Left kidney (tissue), 2 donors: ENCODE data around the gene SCN5A. TPM values are rescaled to one million over a fixed set of nuclear protein-coding genes. Genes with fewer than 3 reads are reported as not detected.

Experiments
- DNase-seq: peaks from one replicate; pipeline ENCODE4 v3.0.0-alpha.2; 2013
- polyA plus RNA-seq: library from polyadenylated mRNA; unstranded; fragments of 120-200 nt; gene quantifications from one replicate; pipeline ENCODE4 v1.2.1, GENCODE V29; 2013; ENCODE audit not compliant: insufficient read length

SCN5A gene
- polyA plus RNA-seq, 1 donor, result 1.4 TPM

DNA sequence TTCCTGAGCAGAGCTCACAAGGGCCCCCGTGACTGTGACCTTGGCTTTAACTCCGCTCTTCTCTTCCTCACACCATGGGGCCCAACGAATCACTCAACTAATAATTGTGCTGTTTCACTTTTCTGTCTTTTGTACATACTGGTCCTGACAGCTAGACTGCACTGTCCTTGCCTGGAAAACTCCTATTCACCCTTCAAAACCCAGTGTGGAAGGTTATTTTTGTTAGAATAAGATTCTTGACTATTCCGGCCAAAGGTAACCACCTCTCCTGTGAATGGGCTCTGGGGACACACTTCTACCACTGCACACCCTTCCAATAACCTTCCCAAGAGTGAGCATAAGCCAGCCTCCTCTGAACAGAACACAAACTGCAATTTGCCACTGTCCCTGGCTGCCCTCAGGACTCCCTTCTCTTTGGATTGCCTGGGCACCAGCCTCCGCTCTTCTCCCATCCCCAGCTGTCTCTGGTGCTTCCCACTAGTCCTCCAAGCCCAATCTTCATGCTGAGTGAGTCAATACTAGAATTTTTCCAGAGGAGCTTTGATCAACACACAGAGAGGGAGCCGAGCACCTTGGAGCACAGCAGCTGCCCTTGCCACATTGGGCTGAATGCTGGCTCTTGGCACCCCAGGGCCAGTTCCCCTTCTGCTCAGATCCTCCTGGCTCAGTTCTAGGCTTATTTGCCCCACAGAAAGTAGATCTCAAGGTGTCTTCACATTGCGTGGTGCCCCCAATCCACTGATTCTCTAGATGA lies 2.1 kb downstream of the SCN5A start:
- no peak for DNase-seq

DNA sequence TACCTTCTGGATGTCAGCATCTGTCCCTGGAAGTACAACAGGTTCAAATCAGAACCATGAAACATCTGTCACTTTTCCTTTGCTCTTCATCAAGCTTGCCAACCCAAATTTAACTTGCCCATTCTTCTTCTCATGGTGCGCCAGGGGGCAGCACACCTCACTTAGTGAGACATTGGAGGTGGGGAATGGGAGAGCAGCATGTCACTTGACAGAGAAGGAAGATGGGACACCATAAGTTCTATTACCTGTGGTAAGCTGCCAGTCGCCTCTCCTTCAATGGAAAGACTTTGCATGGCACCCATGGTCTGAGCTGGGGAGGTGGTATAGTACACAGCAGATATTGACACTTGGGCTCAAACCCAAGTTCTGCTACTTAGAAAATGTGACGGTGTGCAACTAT lies 2.9 kb downstream of the SCN5A start:
- no peak for DNase-seq

DNA sequence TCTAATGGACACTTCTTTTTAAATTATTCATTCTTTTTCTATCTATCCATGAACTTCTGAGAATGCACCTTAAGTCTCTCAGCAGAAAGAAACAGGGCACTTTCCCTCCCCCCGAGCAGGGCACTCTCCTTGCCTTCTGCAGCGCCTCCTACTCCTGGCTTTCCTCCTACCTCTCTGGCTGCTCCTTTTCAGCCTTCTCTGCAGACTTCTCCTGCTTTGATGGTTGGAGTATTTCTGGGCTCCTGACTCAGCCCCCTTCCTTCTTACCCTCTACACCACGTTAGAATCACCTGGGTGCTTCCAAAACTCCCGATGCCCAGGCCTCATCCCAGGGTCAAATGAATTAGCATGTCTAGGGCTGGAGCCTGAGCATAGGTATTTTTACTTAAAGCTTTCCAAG lies 3.4 kb downstream of the SCN5A start:
- no peak for DNase-seq

DNA sequence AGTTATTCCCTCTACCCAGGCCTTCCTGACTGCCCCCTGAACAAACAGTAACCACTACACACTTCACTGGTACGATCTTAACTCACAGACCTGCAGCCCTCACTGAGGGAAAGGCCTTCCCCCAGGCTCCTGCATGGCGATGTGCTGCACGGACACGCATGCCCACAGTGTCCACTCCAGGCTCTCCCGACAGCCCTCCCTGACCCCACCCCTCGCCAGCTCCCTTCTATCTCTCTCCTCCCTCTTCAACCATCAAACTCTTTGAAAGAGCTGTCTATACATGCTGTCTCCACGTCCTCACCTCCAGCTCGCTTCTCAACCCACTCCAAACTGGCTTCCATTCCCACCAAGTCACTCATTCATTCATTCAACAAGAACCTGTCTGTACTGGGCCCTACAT lies 3.9 kb downstream of the SCN5A start:
- DNase-seq, result no peak

DNA sequence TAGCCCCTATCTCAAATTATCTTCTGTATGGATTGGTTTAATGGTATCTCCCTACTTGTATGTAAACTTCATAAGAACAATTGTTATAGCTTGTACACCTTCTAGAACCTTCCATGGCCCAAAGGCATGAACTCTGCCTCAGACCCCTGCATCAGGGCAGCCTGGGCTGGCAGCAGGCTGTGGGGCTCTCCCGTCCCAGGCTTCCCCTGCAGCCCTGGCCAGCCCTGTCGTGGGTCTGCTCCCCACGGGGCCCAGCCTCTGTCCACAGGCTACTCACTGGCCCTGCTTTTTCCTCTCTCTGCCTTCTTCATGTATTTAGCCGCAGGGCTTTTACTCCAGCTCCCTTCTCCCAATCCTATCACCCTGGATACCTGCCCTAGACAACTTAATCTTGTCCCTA lies 4.4 kb downstream of the SCN5A start:
- no peak for DNase-seq

DNA sequence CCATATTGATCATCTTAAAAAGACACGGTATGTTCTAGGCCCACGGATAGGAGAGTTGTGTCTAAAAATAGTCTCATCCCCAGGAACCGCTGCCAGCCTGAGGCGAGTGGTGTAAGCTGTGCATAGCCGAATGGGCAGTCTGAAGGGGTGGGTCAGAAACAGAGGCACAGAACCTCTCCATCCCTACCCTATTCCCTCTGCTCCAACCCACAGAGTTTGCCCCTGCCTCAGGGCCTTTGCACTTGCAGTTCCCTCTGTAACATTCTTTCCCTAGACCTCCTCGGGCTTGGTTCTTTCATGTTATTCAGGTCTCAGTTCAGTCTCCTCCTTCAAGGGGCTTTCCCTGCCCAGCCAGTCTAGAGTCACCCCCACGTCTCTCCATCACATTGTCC lies 4.8 kb downstream of the SCN5A start:
- DNase-seq, result no peak

DNA sequence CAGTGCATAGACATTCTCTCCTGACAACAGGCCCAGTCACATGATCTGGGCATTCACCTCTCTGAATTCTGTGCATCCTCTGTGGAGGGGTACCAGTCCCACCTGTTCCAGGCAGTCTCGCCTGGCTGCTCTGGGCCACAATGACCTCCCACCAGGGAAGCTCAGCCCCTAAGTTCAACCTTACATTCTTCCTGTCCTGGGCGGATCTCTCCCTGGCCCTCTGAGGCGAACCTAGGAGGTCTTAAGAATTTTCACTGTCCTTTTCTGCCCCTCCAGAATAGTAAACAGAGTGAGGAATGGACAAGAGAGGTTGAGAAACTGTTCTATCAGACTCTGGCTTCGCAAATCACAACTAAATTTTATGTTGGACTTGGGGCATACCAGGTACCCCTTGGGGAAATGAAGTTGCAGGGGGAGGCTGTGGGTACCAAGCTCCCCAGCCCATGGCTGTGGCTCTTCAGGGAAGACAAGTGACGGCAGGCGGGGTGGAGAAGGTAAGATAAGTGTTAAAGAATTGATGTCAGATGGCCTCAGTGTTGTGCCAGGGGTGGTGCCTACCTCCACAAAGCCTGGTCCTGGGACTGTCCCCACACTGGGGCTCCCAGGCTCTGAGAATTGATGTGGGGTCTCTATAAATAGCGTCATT lies 5.3 kb downstream of the SCN5A start:
- DNase-seq, result no peak

DNA sequence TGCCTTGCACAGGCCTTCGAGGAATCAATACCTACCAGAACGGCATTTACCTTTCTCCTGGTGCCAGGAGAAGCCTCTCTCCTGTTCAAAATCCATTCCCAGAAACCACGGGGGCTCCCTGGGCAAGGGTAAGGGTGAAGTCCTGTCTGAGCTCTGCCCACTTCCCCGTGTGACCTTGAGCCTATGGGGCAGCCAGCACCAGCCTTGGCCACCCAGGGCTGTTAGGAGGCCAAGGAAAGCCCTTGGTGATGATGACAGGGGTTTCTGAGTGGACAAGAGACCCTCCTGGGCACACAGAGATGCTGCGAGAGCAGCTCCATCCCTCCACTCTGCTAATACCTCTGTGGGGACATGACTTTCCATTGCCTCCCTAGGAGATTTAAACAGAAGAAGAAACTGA lies 5.9 kb downstream of the SCN5A start:
- DNase-seq, result no peak

DNA sequence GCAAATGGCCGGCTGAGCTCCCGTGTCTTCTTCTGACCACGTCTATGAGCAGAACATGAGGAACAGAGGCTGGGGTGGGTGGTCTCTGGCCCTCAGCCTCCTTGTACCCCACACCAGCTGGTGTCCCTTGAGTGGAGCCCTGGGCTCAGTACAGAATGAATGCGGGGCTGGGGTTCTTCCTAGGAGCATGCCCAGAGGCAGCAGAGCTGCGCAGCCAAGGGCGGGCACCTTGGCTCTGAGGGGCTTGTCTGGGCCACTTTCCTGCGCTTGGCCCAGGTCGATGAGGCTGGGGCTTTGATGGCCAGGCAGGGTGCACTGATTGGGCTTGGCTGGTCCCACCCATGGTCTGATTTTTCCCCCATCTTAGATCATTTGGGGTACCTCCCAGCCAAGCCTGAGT lies 6.4 kb downstream of the SCN5A start:
- DNase-seq, result no peak

DNA sequence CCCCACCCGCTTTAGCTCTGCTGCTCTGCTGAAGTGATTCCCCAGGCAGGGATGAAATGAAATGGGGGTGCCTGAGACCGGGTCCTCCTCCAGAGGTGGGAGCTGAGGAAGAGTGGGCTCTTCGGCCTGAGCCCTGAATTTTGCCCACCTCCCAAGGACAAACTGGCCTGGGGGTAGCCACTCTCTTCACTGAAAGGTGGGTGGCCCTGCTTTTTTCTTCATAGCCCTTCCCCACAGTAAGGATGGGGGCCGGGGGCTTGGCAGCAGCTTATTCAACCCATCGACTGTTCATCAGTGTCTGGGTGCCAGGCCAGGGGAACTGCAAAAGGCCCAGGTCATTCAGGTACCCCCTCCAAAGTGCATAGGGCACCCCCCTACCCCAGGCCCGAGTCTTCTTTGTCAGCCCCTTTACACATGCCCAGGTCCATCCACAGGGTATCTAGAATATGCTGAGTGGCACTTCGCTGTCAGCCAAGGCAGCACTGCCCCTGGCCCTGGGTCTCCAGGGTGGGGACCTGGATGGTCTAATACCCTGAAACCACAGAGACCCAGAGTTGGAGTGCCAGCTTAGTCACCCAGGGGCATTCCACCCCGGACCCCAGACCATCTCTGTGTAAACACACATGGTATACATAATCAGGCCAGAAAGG lies 7.9 kb downstream of the SCN5A start:
- no peak for DNase-seq

DNA sequence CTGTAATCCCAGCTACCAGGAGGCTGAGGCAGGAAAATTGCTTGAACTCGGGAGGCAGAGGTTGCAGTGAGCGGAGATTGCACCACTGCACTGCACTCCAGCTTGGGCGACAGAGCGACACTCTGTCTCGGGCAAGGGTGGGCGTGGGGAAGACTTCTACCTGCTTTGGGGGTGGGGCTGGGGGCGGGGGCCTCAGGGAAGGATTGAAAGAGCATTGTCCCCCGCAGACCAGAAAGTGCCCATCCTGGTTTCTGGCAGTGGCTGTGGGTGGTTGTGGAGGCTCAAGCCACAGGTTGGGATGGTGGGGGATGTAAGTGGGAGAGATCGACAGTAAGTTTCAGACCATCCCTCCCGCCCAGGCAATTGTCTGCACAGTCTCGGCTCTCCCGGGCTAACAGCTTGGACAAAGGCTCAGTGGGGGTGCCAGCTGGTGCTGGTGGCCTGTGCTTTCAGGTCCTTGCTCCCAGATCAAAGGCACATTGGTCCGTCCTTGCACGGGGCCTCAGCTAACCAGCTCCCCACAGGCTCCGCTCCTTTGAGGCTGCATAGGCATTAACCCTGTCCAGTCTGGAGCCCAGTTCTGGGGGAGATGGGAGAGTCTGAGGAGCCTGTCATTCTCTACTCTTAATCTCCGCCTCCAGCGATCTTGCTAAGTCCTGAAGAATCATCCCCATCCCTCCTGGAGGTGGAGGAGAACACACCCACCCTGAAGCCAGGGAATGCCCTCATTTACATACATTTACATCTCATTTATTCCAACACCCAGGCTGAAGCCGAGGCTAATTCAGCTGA lies 8.6 kb downstream of the SCN5A start:
- DNase-seq, result no peak

DNA sequence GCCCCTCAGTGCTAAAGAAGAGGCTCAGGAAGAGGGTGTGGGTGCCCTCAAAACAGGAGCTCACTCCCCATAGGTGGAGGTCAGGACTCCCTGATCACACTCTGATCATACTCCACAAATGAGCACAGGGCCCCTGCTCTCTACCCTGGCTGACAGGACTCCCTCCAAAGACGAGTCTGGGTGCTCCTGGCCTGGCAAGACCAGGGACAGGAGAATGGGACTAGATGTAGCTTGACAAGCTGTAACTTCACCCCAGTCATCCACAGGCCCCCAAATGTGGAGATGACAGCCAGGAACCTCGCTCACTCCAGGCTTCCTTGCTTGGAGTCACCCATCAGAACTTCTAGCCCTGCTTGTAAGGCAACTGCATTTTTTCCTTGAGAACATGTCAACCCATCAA lies 11.1 kb downstream of the SCN5A start:
- no peak for DNase-seq

DNA sequence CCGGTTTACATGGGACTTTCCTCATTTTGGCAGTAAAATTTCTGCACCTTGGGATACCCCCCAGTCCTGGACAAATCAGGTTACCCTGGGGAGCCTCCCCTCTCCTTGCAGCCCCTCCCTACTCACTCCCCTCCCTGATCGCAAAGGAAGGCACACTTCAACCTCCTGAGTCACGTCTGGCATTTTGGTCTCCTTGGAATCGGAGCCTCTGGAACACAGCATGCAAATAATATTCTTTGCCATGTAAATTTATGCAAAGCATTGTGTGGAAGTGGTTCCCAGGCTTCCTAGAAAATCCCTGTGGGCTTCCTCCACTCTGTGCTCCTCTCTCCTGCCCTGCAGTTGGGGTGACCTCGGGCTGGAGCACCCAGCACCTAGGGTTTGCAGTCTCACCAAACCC lies 11.6 kb downstream of the SCN5A start:
- DNase-seq, result no peak

DNA sequence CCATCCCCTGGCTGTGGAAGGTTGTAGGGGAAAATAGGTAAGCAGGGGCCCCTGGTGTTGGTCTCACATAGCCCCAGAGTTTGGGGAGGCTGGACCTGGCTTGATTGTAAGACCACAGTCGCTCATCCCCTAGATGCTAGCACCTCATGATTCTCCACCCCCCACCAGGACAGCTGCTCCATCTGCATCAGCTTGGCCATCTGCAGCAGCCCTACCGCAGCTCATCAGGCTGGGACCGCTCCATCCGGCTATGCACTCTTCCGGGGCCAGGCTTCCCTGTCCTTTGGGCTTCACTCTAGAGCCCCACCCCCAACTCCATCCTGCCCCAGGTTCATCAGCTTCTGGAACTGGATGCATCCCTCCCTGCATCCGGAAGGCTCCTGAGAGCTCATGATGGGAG lies 12.6 kb downstream of the SCN5A start:
- DNase-seq, result no peak

DNA sequence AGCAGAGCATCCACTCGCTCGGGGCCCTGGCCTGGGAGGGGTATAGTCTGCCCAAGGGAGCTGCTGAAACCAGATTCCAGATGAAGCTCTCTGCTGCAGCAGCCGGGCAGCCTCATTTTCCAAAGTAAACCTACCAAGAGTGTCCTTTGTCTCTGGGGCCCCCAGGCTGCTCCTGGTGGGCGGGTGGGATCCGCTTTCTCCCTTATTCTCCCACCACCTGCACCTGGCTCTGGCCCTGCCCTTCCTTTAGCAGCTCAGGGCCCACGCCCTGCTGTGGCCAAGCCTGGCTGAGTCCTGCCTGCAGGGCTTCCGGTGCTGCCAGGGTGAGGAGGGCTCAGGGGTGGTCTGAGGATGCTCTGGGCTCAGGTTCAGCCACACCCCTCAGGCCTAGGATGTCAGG lies 13.0 kb downstream of the SCN5A start:
- DNase-seq, result no peak

DNA sequence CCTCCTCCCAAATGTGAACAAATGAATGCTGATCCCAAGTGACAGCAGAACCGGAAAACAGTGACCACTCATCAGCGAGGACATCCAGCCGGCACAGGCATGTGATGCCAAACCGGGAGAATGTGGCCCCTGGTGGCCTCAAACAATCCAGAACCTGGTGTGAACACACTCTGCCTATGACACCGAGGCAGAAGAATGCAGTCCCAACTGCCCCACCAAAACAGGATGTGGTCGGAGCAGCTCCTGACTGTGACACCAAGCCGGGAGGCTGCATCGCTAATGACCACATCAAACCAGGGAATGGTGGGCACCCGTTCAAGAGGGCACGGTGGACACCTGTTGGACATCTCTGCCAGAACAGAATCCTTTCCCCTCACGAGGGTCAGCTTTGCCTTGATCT lies 15.4 kb downstream of the SCN5A start:
- no peak for DNase-seq

DNA sequence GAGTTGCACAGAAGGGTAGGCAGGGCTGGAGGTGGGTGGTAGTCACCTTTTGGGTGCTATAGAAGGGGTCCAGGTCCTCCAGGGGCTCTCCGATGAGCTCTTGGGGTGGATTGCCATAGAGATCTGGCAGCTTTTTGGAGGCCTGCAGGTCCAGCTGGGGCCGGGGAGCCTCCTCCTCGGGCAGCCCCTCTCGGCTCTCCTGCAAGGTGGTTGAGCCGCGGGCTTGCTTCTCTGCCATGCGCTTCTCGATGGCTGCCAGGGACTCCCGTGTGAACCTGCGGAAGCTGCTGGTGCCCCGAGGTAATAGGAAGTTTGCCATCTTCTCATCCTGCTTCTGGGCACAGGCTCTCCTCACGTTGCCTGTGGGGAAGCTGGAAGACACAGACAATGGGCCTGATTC lies 16.5 kb downstream of the SCN5A start:
- no peak for DNase-seq

DNA sequence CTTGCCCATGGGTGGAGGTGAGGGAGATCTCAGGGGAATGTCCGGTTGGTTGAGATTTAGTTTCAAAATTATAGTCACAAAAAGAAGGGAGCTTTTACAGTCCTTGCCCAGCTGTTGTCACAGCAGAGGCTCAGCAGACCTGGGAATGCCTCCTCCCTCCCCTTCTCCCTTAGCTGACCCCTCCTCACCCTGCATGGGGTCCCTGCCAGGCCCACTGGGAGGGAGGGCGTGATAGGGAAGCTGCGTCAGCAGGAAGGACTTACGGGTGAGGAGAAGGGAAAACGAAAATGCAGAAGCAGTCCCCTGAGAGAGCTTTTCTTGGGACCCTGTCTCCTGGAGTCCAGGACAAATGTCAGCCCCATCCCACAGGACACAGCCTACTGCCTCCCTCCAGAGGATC lies 18.9 kb downstream of the SCN5A start:
- no peak for DNase-seq

DNA sequence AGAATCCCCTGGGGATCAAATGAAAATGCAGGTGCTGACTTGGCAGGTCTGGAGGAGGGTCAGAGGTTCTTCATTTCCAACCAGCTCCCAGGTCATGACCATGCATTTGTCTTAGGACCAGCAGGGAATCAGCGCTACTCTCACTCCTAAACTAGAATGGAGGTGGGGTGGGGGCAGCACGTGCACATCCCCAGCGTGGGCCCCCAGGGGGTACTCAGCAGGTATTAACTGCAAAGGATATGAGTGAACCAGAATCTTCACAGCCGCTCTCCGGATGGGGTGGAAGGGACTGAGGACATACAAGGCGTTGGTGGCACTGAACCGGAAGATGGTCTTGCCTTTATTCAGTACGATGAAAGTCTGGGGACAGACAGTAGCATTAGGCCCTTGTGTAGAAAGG lies 19.4 kb downstream of the SCN5A start:
- no peak for DNase-seq

DNA sequence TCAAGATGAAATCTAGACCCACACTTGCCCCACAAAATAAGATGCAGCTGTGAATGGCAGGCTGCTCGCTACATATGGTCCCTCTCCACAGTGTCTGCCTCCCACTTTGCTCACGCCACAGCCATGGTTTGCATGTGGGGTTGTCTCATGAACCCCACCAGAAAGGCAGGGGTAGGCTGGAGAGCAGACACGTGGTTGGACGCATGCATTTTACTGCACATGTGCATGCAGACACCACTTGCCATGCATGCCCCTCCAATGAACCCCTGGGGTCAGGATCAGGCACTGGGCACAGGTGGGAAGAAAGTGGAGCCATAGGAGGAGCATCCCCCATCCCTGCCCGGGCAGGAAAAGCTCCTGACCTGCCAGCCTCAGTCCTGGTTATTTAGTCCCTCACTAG lies 20.7 kb downstream of the SCN5A start:
- DNase-seq, result no peak

DNA sequence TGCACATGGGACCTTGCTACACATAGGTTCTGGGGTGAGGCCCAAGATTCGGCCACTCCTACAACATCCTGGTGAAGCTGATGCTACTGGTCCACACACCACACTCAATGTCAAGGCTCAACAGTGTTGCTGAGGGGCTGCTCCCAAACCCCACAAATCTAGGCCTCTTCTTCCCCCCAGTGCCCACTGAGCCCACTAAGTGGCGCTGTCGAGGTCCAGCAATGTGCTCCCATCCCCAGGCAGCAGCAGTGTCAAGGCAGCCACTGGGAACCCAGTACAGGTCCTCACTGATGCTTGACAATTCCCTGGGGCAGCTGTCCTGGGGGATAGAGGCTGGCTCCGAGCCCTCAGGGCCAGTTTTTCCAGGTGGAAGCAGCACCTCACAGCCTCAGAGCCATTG lies 21.5 kb downstream of the SCN5A start:
- no peak for DNase-seq

DNA sequence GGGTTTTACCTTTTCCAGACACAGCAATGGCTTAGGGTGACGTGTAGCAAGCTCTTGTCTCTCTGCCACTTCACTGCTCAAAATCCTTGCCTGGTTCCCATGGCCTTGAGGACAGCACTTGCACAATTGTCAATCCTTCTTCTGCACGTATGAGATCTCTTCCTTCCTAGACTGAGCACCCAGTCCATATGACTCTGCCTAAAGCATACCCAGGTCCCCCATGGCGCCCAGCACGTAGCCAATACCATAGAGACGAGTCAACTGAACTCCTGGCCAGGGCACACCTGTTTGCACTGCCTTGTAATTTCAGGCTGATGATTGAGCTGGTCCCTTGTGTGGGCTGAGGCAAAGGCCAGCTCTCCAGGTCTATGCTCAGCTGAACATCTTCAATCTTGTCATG lies 23.3 kb downstream of the SCN5A start:
- no peak for DNase-seq

DNA sequence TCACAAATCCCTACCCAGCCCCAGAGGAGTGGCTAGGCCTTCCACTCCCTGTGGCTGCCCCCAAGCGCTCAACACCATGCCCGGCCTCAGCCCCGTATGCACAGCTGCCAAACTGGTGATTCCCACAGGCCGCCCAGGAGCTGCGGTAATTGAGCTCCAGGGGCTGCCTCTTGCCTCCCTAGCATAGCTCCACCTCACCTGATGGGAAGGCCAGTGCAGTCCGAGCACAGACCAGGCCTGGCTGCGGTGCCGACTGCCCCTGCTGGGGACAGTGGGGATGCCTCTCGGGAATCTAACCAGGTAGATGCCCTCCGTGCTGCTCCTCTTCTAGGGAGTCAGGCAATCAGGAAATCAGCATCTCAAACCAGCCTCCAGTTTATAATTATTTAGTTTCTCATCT lies 25.9 kb downstream of the SCN5A start:
- no peak for DNase-seq
